ENCODE results near the gene TGM2.

Gene TGM2

GRCh38 chr20:38138086-38138778 lies 26.8 kb downstream of the TGM2 start:
- Histone ChIP-seq H3K4me2 (ENCODE audit: low read depth, low read length) (no peak overlapping the region), H2AFZ (ENCODE audit: low read length) (no peak overlapping the region), H3K36me3 (replicated peaks; ENCODE audit: insufficient read depth, low read length) (no peaks in the 10 kb centered on the region), H3K79me2 (ENCODE audit: low read length) (no peaks in the 10 kb centered on the region), H3K9me2 (replicated peaks; ENCODE audit: insufficient read depth, low read length) (no peaks in the 10 kb centered on the region), H3K27ac (ENCODE audit: low read length) (no peak overlapping the region), H3K27me3 (replicated peaks; ENCODE audit: insufficient read depth, low read length) (no peaks in the 10 kb centered on the region), H4K20me1 (ENCODE audit: insufficient read depth, low read length) (no peaks in the 10 kb centered on the region), H3K9me3 (replicated peaks; ENCODE audit: insufficient read depth, low read length) (no peaks in the 10 kb centered on the region), H3F3A (ENCODE audit: insufficient read depth, low read length) (no peaks in the 10 kb centered on the region), H3K9ac (ENCODE audit: low read length) (no peak overlapping the region), H3K4me1 (ENCODE audit: low read length) (peaks cover 2% of the 10 kb centered on the region), H3K4me3 (ENCODE audit: low read length) (no peak overlapping the region)
- no peak for DNase-seq
- no peak for TF ChIP-seq EZH2phosphoT487 (IDR thresholded peaks at IDR 0.05; ENCODE audit: low read length)
- TF ChIP-seq, protein P1, sequence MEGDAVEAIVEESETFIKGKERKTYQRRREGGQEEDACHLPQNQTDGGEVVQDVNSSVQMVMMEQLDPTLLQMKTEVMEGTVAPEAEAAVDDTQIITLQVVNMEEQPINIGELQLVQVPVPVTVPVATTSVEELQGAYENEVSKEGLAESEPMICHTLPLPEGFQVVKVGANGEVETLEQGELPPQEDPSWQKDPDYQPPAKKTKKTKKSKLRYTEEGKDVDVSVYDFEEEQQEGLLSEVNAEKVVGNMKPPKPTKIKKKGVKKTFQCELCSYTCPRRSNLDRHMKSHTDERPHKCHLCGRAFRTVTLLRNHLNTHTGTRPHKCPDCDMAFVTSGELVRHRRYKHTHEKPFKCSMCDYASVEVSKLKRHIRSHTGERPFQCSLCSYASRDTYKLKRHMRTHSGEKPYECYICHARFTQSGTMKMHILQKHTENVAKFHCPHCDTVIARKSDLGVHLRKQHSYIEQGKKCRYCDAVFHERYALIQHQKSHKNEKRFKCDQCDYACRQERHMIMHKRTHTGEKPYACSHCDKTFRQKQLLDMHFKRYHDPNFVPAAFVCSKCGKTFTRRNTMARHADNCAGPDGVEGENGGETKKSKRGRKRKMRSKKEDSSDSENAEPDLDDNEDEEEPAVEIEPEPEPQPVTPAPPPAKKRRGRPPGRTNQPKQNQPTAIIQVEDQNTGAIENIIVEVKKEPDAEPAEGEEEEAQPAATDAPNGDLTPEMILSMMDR (IDR thresholded peaks at IDR 0.05; ENCODE audit: low read length), result no peak
- no peak for TF ChIP-seq EZH2 (optimal IDR thresholded peaks at IDR 0.05; ENCODE audit: low read depth, low read length)

DNA sequence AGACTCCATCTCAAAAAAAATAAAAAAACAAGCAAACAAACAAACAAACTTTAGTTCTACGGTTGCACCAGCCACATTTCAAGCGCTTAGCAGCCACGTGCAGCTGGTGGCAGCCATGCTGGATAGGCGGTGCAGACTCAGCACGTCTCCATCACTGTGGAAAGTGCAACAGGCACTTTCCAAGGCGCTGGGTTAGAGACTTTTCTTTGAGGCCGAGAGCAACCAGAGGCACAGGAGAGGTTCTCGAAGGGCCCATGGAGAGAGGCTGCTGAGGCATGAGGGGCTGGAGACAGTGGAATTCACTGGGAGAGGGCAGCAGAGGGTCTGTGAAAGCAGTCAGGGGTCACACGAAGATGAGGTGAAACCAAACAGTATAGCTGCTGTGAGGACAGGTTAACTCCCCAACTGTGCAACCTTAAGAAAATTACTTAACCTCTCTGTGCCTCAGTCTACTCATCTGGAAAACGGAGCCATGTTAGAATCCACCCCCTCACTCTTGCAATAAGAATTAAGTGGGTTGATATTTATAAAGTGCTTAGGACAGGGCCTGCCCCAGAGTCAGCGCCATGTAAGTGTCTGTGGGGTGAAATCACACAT lies 27.5 kb downstream of the TGM2 start:
- Histone ChIP-seq H3K9me3 (replicated peaks; ENCODE audit: insufficient read depth, low read length) (no peaks in the 10 kb centered on the region), H3K9ac (ENCODE audit: low read length) (no peak overlapping the region), H3F3A (ENCODE audit: insufficient read depth, low read length) (no peaks in the 10 kb centered on the region), H3K4me3 (ENCODE audit: low read length) (no peak overlapping the region), H4K20me1 (ENCODE audit: insufficient read depth, low read length) (no peaks in the 10 kb centered on the region), H2AFZ (ENCODE audit: low read length) (no peak overlapping the region), H3K4me1 (ENCODE audit: low read length) (no peaks in the 10 kb centered on the region), H3K27ac (ENCODE audit: low read length) (no peak overlapping the region), H3K36me3 (replicated peaks; ENCODE audit: insufficient read depth, low read length) (no peaks in the 10 kb centered on the region), H3K27me3 (replicated peaks; ENCODE audit: insufficient read depth, low read length) (no peaks in the 10 kb centered on the region), H3K79me2 (ENCODE audit: low read length) (no peaks in the 10 kb centered on the region), H3K4me2 (ENCODE audit: low read depth, low read length) (no peak overlapping the region), H3K9me2 (replicated peaks; ENCODE audit: insufficient read depth, low read length) (no peaks in the 10 kb centered on the region)
- no peak for DNase-seq
- TF ChIP-seq, protein P1 (IDR thresholded peaks at IDR 0.05; ENCODE audit: low read length), result no peak
- TF ChIP-seq EZH2phosphoT487 (IDR thresholded peaks at IDR 0.05; ENCODE audit: low read length) (no peak), EZH2 (optimal IDR thresholded peaks at IDR 0.05; ENCODE audit: low read depth, low read length) (no peak)

DNA sequence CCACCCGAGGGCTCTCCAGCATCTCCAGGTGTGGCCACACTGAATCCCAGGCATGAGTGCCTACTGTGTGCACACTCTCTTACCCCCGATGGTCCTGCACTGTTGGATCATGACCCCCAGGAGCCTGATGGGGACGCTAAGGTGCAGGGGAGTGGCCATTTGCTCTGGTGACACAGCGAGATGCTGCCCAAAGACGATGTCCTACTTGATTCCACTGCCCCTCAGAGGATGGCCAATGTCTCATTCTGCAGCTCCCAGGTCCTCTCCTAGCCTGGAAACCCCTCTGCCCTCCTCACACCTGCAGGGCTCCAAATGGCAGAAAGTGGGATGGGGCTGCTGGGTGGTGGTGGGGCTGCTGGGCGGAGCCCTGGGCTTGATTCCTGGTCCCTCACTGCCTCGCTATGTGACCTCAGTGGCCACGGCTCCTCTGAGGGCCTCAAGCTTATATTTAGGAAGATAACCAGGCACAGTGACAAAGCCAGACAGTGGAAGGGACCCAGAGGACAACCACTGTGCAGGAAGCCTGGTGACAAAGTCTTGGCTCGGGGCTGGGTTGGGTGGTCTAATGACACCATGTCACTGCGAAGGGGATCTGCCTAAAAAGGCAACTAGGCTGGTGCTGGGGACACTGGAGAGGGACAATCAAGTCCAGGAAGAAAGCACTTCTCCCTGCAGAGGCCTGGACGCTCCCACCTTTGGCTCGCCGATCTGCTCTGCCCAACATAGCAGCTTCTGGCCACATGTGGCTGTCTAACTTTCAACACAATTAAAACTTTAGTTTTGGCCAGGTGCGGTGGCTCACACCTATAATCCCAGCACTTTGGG lies 28.4 kb downstream of the TGM2 start:
- TF ChIP-seq, protein P1 (IDR thresholded peaks at IDR 0.05; ENCODE audit: low read length), result no peak
- TF ChIP-seq EZH2 (optimal IDR thresholded peaks at IDR 0.05; ENCODE audit: low read depth, low read length), result no peak
- TF ChIP-seq EZH2phosphoT487 (IDR thresholded peaks at IDR 0.05; ENCODE audit: low read length), result no peak
- Histone ChIP-seq H3K4me2 (ENCODE audit: low read depth, low read length) (no peak overlapping the region), H3K4me3 (ENCODE audit: low read length) (no peak overlapping the region), H3K4me1 (ENCODE audit: low read length) (no peaks in the 10 kb centered on the region), H3K27me3 (replicated peaks; ENCODE audit: insufficient read depth, low read length) (no peaks in the 10 kb centered on the region), H3K36me3 (replicated peaks; ENCODE audit: insufficient read depth, low read length) (no peaks in the 10 kb centered on the region), H3K79me2 (ENCODE audit: low read length) (no peaks in the 10 kb centered on the region), H3K9me3 (replicated peaks; ENCODE audit: insufficient read depth, low read length) (no peaks in the 10 kb centered on the region), H4K20me1 (ENCODE audit: insufficient read depth, low read length) (no peaks in the 10 kb centered on the region), H3F3A (ENCODE audit: insufficient read depth, low read length) (no peaks in the 10 kb centered on the region), H3K9ac (ENCODE audit: low read length) (no peak overlapping the region), H2AFZ (ENCODE audit: low read length) (no peak overlapping the region), H3K27ac (ENCODE audit: low read length) (no peak overlapping the region), H3K9me2 (replicated peaks; ENCODE audit: insufficient read depth, low read length) (no peaks in the 10 kb centered on the region)
- no peak for DNase-seq
